OCI-LY7 (cell line): ENCODE results near the gene KDM2A. TPM values are rescaled to one million over a fixed set of nuclear protein-coding genes. Genes with fewer than 3 reads are reported as not detected.
A peak's percentile ranks its signal among the peaks of the same experiment; 100 is the strongest.

Experiments used
- BruUV-seq: library from RNA; stranded (reverse); fragments of 400-500 nt; replicated peaks from 2 replicates; lab custom pipeline; 2021; lab: Mats Ljungman, UMichigan
- CTCF ChIA-PET: fragments of 300-600 bp; sonication (Branson Sonifier 250); formaldehyde crosslinking; loops from one replicate; lab custom pipeline; 2022; ENCODE audit warnings: antibody characterized with exemption; ENCODE audit not compliant: unreplicated experiment; lab: Charles Lee
- POLR2A ChIA-PET: fragments of 300-600 bp; sonication (Branson Sonifier 250); formaldehyde crosslinking; loops from one replicate; lab custom pipeline; 2022; ENCODE audit warnings: antibody characterized with exemption; lab: Charles Lee
- DNase-seq: peaks from one replicate; pipeline ENCODE4 v3.0.0-alpha.2; 2015; ENCODE audit warnings: low spot score
- H2AFZ ChIP-seq: fragments of 200-600 bp; sonication (generic), shearing (Covaris generic); 2 replicates; pipeline ENCODE4 v1.6.1; 2014; ENCODE audit warnings: mild to moderate bottlenecking, antibody characterized with exemption, low read length, moderate library complexity
- H3K27ac ChIP-seq: fragments of 200-600 bp; sonication (generic); 2 replicates; pipeline ENCODE4 v1.5.1; 2014; ENCODE audit warnings: mixed run types, low read depth, mild to moderate bottlenecking, moderate library complexity, low read length, inconsistent platforms; ENCODE audit not compliant: poor library complexity, severe bottlenecking
- H3K36me3 ChIP-seq: fragments of 200-600 bp; sonication (generic); 2 replicates; pipeline ENCODE4 v1.6.1; 2014; ENCODE audit warnings: mild to moderate bottlenecking, antibody characterized with exemption, low read length, moderate library complexity, mixed read lengths; ENCODE audit not compliant: insufficient read depth
- H3K4me1 ChIP-seq: fragments of 200-600 bp; sonication (generic); 2 replicates; pipeline ENCODE4 v1.5.1; 2014; ENCODE audit warnings: mild to moderate bottlenecking, low read length; ENCODE audit not compliant: insufficient read depth, poor library complexity, severe bottlenecking
- H3K4me2 ChIP-seq: fragments of 200-600 bp; sonication (generic); 2 replicates; pipeline ENCODE4 v1.6.1; 2014; ENCODE audit warnings: mild to moderate bottlenecking, low read length
- H3K4me3 ChIP-seq: fragments of 200-600 bp; sonication (generic); 2 replicates; pipeline ENCODE4 v1.5.1; 2014; ENCODE audit warnings: mild to moderate bottlenecking, low read depth, low read length; ENCODE audit not compliant: poor library complexity, severe bottlenecking
- H3K79me2 ChIP-seq: fragments of 200-600 bp; sonication (generic); 2 replicates; pipeline ENCODE4 v1.6.1; 2016; ENCODE audit warnings: low read depth, mild to moderate bottlenecking, low read length, moderate library complexity, mixed read lengths; ENCODE audit not compliant: insufficient read depth
- H3K9me2 ChIP-seq: fragments of 200-600 bp; sonication (generic); 2 replicates; pipeline ENCODE4 v1.6.1; 2016; ENCODE audit warnings: mild to moderate bottlenecking, low read length, mixed read lengths; ENCODE audit not compliant: insufficient read depth
- H3K9me3 ChIP-seq: fragments of 200-600 bp; sonication (generic); 2 replicates; pipeline ENCODE4 v1.6.1; 2014; ENCODE audit warnings: mild to moderate bottlenecking, mixed run types, low read length, mixed read lengths
- H4K20me1 ChIP-seq: fragments of 200-600 bp; sonication (generic); 2 replicates; pipeline ENCODE4 v1.6.1; 2014; ENCODE audit warnings: mild to moderate bottlenecking, antibody characterized with exemption, low read length, moderate library complexity, mixed read lengths; ENCODE audit not compliant: insufficient read depth
- EZH2phosphoT487 ChIP-seq: fragments of 200-600 bp; sonication (generic); IDR thresholded peaks from 2 replicates; pipeline ENCODE4 v1.6.1; 2018; ENCODE audit warnings: low read depth, borderline replicate concordance, mild to moderate bottlenecking, mixed run types, antibody characterized with exemption, low read length, moderate library complexity, mixed read lengths
- intact Hi-C: fragments of 100-400 bp; cut with micrococcal nuclease; formaldehyde crosslinking; loops from one replicate; pipeline ENCODE4 v1.10.0; 2022; ENCODE audit not compliant: unreplicated experiment
- total RNA-seq, 2 experiments: library from RNA; depleted of rRNA in 1 of 2; stranded (reverse); fragments of >200 nt in 1 of 2; shearing (Covaris generic) in 1 of 2; gene quantifications; 2 replicates each; pipeline ENCODE4 v1.2.3, GENCODE V29; 2014 to 2022
- TF ChIP-seq, protein P1 (sequence below): fragments of 200-600 bp; sonication (generic); conservative IDR thresholded peaks from 2 replicates; pipeline ENCODE4 v1.5.1; 2014; ENCODE audit warnings: mild to moderate bottlenecking, antibody characterized with exemption, low read length, moderate library complexity, mixed read lengths

The KDM2A gene
- total RNA-seq, 2 experiments from 2014 or later = 31.7 to 66.2 TPM

DNA sequence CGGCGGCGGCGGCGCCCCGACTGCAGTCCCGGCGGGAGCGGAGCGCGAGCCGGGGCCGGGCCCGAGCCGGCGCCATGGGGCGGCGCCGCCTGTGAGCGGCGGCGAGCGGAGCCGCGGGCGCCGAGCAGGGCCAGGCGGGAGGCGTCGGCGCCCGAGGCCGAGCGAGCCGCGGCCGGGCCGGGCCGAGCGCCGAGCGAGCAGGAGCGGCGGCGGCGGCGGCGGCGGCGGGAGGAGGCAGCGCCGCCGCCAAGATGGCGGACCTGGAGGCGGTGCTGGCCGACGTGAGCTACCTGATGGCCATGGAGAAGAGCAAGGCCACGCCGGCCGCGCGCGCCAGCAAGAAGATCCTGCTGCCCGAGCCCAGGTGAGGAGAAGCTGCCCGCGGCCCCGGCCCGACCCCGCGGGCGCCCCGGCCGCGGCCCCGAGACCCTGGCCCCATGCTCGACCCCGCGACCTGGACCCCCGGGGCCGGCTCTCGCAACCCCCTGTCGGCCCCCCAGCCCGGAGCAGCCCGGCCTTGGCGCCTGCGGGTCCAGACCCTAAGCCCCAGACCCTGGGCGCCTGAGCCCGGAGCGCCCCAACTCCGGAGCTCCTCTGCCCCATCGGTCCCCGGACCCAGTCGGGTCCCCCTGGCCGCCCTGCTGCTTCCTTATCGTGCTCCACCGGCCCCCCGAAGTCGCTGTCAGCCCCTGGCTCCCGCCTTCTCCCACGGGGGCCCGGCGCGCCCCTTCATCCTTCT is 147.6 kb downstream of the KDM2A start, which contains the start of gene GRK2:
TSS of gene GRK2 (plus strand) at position 25 of the 739 bp plus-strand sequence. CDS start at position 252, 227 bp downstream.
- Histone ChIP-seq H2AFZ (peak within 1 kb of the TSS; percentile 18; the same call in 1 of the 2 replicates), H3K9me2 (no peaks in the 10 kb centered on the region), H3K27ac (peak within 1 kb of the TSS; percentile 98), H3K9me3 (no peaks in the 10 kb centered on the region), H3K36me3 (peaks cover 48% of the 10 kb centered on the region), H3K4me2 (peak within 1 kb of the TSS; percentile 97), H3K79me2 (peaks cover 49% of the 10 kb centered on the region), H3K4me1 (peaks cover 82% of the 10 kb centered on the region), H3K4me3 (peak within 1 kb of the TSS; percentile 87), H4K20me1 (no peaks in the 10 kb centered on the region)
- ChIA-PET POLR2A (interaction anchor here (1.1 to 2.4 kb wide), 4 partner anchors 11 to 50 kb away, joined by 4 to 10 read pairs (median 4); no protein-coding TSS in a partner anchor), CTCF (interaction anchor here (0.6 to 1.3 kb wide), 2 partner anchors 9 to 51 kb away, joined by 3 to 4 read pairs; no protein-coding TSS in a partner anchor)
- BruUV-seq = no TSS peak
- no peak for TF ChIP-seq EZH2phosphoT487
- TF ChIP-seq, protein P1, sequence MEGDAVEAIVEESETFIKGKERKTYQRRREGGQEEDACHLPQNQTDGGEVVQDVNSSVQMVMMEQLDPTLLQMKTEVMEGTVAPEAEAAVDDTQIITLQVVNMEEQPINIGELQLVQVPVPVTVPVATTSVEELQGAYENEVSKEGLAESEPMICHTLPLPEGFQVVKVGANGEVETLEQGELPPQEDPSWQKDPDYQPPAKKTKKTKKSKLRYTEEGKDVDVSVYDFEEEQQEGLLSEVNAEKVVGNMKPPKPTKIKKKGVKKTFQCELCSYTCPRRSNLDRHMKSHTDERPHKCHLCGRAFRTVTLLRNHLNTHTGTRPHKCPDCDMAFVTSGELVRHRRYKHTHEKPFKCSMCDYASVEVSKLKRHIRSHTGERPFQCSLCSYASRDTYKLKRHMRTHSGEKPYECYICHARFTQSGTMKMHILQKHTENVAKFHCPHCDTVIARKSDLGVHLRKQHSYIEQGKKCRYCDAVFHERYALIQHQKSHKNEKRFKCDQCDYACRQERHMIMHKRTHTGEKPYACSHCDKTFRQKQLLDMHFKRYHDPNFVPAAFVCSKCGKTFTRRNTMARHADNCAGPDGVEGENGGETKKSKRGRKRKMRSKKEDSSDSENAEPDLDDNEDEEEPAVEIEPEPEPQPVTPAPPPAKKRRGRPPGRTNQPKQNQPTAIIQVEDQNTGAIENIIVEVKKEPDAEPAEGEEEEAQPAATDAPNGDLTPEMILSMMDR = no peak
- intact Hi-C loops = loop anchor here (1.0 to 5.0 kb wide), 4 partner anchors 51 to 381 kb away; partner anchors contain the start of genes CDK2AP2, KDM2A and PITPNM1
- peak; percentile 69 for DNase-seq

DNA sequence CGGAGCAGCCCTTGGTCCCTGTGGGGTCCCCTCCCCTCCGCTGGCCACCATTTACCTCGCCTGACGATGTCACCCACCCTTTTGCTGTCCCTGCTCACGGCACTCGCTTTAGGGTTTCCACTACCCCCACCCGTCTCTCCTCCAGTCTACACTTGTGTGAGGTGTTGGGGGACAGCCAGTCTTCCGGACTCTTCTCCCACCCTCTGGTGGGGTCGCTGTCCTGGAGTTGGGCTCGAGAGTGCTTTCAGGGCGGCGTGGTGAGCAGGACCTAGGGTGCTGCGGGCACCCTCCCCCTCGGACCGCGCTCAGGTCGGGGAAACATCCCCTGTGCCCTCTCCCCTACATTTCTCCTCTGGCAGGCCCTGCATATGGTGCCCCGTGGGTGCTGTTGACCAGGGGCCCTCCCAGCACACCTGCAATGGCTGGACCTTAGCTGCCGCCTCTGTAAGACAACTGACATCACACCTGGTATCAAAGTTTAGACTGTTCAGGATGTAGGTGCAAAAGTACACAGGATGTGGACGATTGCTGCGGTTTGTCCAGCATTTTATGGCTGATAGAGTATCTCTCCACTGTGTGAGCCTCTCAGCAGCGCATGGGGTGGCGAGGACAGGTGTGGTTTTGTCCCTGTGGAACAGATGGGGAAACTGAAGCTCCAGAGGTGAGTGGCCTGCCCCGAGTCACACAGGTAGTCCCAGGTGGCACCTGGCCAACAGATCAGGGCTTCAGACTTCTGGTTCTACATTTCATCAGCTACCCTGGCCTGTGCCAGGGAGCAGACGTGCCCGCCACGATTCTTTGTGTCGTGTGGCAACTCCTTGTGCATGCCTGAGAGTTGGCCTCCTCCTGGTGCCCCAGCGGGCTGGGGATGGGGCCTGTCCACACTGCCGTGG is 148.4 kb downstream of the KDM2A start:
- peaks cover 56% of the 10 kb centered on the region for H3K36me3 ChIP-seq
- H3K79me2 ChIP-seq = peaks cover 58% of the 10 kb centered on the region
- BruUV-seq = TSS peak; percentile 54
- H4K20me1 ChIP-seq = no peaks in the 10 kb centered on the region
- peak overlapping the region; percentile 87 for H3K4me3 ChIP-seq
- DNase-seq = peak; percentile 90
- peak overlapping the region; percentile 98 for H3K27ac ChIP-seq
- no peak overlapping the region for H2AFZ ChIP-seq
- TF ChIP-seq EZH2phosphoT487 = no peak
- TF ChIP-seq, protein P1 = peak; percentile 42
- peaks cover 86% of the 10 kb centered on the region for H3K4me1 ChIP-seq
- intact Hi-C loops = loop anchor here (1.0 to 5.0 kb wide), 5 partner anchors 10 to 380 kb away; partner anchors contain the start of genes CDK2AP2, KDM2A and PITPNM1
- ChIA-PET CTCF (interaction anchor here (1.1 to 1.3 kb wide), 2 partner anchors 10 to 50 kb away, joined by 4 to 6 read pairs; no protein-coding TSS in a partner anchor), POLR2A (interaction anchor here (0.7 to 2.4 kb wide), 5 partner anchors 10 to 84 kb away, joined by 3 to 10 read pairs (median 4); no protein-coding TSS in a partner anchor)
- H3K9me3 ChIP-seq = no peaks in the 10 kb centered on the region
- H3K9me2 ChIP-seq = no peaks in the 10 kb centered on the region
- H3K4me2 ChIP-seq = peak overlapping the region; percentile 97
